ENCODE data around the gene CCHCR1. TPM values are rescaled to one million over a fixed set of nuclear protein-coding genes. Genes with fewer than 3 reads are reported as not detected.

The CCHCR1 gene
- total RNA-seq, 1 experiment from 2014 or later: 60.6 TPM

GRCh38 chr6:31094389-31094881 is 63.2 kb downstream of the CCHCR1 start:
- no TSS peak for BruUV-seq (replicated peaks)
- Histone ChIP-seq H4K20me1 (ENCODE audit: insufficient read depth) (no peaks in the 10 kb centered on the region), H3K4me3 (no peak overlapping the region), H3K79me2 (ENCODE audit: low read depth) (no peaks in the 10 kb centered on the region), H3K27ac (no peak overlapping the region), H3K9me2 (ENCODE audit: insufficient read depth) (no peaks in the 10 kb centered on the region), H3K9me3 (ENCODE audit: insufficient read depth, low read depth) (no peaks in the 10 kb centered on the region), H3K27me3 (ENCODE audit: insufficient read depth, low read depth) (no peaks in the 10 kb centered on the region), H2AFZ (no peak overlapping the region), H3F3A (ENCODE audit: insufficient read depth, low read depth) (peaks cover 7% of the 10 kb centered on the region; the same call in 1 of the 2 replicates), H3K36me3 (ENCODE audit: low read depth) (no peaks in the 10 kb centered on the region), H3K4me1 (replicated peaks; ENCODE audit: insufficient read depth) (peaks cover 10% of the 10 kb centered on the region), H3K4me2 (no peak overlapping the region)
- TF ChIP-seq EZH2 (IDR thresholded peaks at IDR 0.05; ENCODE audit: low read depth) (no peak), CTCF (conservative IDR thresholded peaks at IDR 0.05) (no peak)
- ChIA-PET CTCF (no interaction called here), POLR2A (ENCODE audit: unreplicated experiment) (no interaction called here)
- peak in 1 of 2 experiments; percentile 31 for DNase-seq
- intact Hi-C loops (cut with micrococcal nuclease; ENCODE audit: unreplicated experiment): no loop called here

- H3K79me2 ChIP-seq (ENCODE audit: low read depth): no peaks in the 10 kb centered on the region
- intact Hi-C loops (cut with micrococcal nuclease; ENCODE audit: unreplicated experiment): no loop called here
- ChIA-PET CTCF (no interaction called here), POLR2A (ENCODE audit: unreplicated experiment) (interaction anchor here (0.7 kb wide), 1 partner anchor 21 kb away, joined by 4 read pairs; the partner anchor contains the start of gene PSORS1C1)
- no peak overlapping the region for H3K4me3 ChIP-seq
- H4K20me1 ChIP-seq (ENCODE audit: insufficient read depth): no peaks in the 10 kb centered on the region
- DNase-seq: no peak
- H3F3A ChIP-seq (ENCODE audit: insufficient read depth, low read depth): peaks cover 7% of the 10 kb centered on the region; the same call in 1 of the 2 replicates
- H2AFZ ChIP-seq: no peak overlapping the region
- H3K9me3 ChIP-seq (ENCODE audit: insufficient read depth, low read depth): no peaks in the 10 kb centered on the region
- H3K36me3 ChIP-seq (ENCODE audit: low read depth): no peaks in the 10 kb centered on the region
- H3K4me2 ChIP-seq: no peak overlapping the region
- peaks cover 10% of the 10 kb centered on the region for H3K4me1 ChIP-seq (replicated peaks; ENCODE audit: insufficient read depth)
- H3K27ac ChIP-seq: no peak overlapping the region
- TF ChIP-seq EZH2 (IDR thresholded peaks at IDR 0.05; ENCODE audit: low read depth): no peak
- no peak for TF ChIP-seq CTCF (conservative IDR thresholded peaks at IDR 0.05)
- BruUV-seq (replicated peaks): no TSS peak
- no peaks in the 10 kb centered on the region for H3K27me3 ChIP-seq (ENCODE audit: insufficient read depth, low read depth)
- H3K9me2 ChIP-seq (ENCODE audit: insufficient read depth): no peaks in the 10 kb centered on the region
These were observed 64.7 kb downstream of the CCHCR1 start for GRCh38 chr6:31092769-31093505.

Other genes starting within 250 kb of the CCHCR1 start
- gene GTF2H4, start 249.6 kb downstream of the CCHCR1 start, total RNA-seq (2021): 31.3 and 43.9 TPM in 2 replicates
- gene VARS2, start 243.6 kb downstream of the CCHCR1 start, total RNA-seq (2021): 59.4 and 60.3 TPM in 2 replicates
- 0.72 and 0.75 TPM in 2 replicates for gene SFTA2, start 225.6 kb downstream of the CCHCR1 start, total RNA-seq (2021)
- not detected in 2 replicates for gene MUCL3, start 216.8 kb downstream of the CCHCR1 start, total RNA-seq (2021)
- 0.13 TPM in 1 of 2 replicates, not detected in the other for gene MUC21, start 174.1 kb downstream of the CCHCR1 start, total RNA-seq (2021)
- not detected in 2 replicates for gene MUC22, start 147.3 kb downstream of the CCHCR1 start, total RNA-seq (2021)
- gene C6orf15, start 45.2 kb downstream of the CCHCR1 start, total RNA-seq (2021): 21.1 and 21.6 TPM in 2 replicates
- 29.2 and 34.2 TPM in 2 replicates for gene PSORS1C1, start 43.0 kb downstream of the CCHCR1 start, total RNA-seq (2021)
- 1.0 and 1.9 TPM in 2 replicates for gene CDSN, start 37.4 kb downstream of the CCHCR1 start, total RNA-seq (2021)
- gene PSORS1C2, start 18.7 kb downstream of the CCHCR1 start, total RNA-seq (2021): not detected in 2 replicates
- gene TCF19, start 787 bp upstream of the CCHCR1 start, total RNA-seq (2021): 19.0 and 26.0 TPM in 2 replicates
- gene POU5F1, start 12.9 kb upstream of the CCHCR1 start, total RNA-seq (2021): 1.1 and 1.4 TPM in 2 replicates
- 305 and 374 TPM in 2 replicates for gene HLA-C, start 114.3 kb upstream of the CCHCR1 start, total RNA-seq (2021)
- gene HLA-B, start 199.4 kb upstream of the CCHCR1 start, total RNA-seq (2021): 137 and 204 TPM in 2 replicates
- 11.8 and 13.5 TPM in 2 replicates for gene MICA, start 245.8 kb upstream of the CCHCR1 start, total RNA-seq (2021)

Data from PC-9 (cell line).